Subcutaneous adipose tissue (tissue), 4 donors: Measurements from ENCODE around the gene PFDN5. TPM values are rescaled to one million over a fixed set of nuclear protein-coding genes. Genes with fewer than 3 reads are reported as not detected.

Experiments used
- total RNA-seq, 4 donors: library from RNA; depleted of rRNA; stranded (reverse); fragments of >200 nt; gene quantifications; one replicate each; pipeline ENCODE4 v1.1.0, GENCODE V29; 2016
- TF ChIP-seq, protein P1 (sequence below): fragments of 450-650 bp; IDR thresholded peaks from one replicate; pipeline ENCODE4 v1.5.1; 2016; ENCODE audit warnings: low read depth, mild to moderate bottlenecking, control low read depth, antibody characterized with exemption, moderate library complexity

The PFDN5 gene
- total RNA-seq, 4 donors from 2014 or later = 523 to 856 (median 791) TPM

DNA sequence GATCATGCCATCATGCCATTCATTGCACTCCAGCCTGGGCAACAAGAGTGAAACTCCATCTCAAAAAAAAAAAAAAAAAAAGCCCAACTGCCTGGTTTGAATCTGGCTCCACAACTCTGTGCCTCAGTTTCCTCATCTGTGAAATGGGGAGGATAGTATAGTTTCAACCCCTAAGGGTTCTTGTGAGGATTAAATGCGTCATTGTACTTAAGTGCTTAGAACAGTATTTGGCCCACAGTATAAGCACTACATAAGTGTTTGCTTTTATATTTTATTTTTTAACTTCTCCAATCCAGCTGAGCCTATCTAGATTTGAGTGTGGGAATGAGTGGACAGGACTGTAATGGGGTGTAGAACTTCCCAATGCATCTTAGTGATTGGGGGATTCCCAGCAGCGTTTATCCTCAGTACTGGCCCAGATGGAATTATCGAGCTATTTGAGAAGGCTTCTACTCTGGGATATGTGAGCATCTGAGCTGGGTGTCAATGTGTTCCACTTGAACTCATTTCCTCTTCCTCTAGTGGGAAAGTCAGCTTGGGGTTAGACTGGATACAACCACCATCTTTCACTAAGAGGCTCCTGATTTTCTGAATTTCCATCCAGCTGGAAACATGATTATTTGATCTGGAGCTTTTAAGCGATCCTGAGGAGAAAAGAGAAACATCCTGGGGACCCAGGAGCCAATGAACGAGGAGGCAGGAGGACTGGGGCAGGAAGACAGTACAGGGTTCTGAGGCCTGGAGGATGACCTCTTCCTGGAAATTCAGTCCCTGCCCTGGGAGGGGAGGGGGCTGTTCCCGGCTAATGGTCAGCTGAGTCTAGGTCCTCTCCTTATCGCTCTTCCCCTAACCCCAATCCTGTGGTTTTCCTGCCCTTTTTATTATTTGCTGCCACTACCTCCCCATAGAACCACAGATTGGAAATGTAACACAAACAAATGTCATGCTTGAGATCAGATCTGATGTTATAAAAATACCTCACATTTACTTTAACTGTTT, 36.5 kb upstream of the PFDN5 start:
- TF ChIP-seq, protein P1, sequence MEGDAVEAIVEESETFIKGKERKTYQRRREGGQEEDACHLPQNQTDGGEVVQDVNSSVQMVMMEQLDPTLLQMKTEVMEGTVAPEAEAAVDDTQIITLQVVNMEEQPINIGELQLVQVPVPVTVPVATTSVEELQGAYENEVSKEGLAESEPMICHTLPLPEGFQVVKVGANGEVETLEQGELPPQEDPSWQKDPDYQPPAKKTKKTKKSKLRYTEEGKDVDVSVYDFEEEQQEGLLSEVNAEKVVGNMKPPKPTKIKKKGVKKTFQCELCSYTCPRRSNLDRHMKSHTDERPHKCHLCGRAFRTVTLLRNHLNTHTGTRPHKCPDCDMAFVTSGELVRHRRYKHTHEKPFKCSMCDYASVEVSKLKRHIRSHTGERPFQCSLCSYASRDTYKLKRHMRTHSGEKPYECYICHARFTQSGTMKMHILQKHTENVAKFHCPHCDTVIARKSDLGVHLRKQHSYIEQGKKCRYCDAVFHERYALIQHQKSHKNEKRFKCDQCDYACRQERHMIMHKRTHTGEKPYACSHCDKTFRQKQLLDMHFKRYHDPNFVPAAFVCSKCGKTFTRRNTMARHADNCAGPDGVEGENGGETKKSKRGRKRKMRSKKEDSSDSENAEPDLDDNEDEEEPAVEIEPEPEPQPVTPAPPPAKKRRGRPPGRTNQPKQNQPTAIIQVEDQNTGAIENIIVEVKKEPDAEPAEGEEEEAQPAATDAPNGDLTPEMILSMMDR = no peak

DNA sequence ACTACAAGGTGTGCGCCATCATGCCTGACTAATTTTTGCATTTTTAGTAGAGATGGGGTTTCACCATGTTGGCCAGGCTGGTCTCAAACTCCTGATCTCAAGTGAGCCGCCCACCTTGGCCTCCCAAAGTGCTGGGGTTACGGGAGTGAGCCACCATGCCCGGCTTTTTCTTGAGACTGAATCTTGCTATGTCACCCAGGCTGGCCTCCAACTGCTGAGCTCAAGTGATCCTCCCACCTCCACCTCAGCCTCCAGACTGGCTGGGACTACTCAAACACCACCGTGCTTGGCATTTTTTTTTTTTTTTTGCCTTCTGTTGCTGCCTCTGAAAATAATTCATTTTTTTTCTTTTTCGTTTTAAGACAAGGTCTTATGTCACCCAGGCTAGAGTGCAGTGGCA, 35.5 kb upstream of the PFDN5 start:
- TF ChIP-seq, protein P1 = no peak

DNA sequence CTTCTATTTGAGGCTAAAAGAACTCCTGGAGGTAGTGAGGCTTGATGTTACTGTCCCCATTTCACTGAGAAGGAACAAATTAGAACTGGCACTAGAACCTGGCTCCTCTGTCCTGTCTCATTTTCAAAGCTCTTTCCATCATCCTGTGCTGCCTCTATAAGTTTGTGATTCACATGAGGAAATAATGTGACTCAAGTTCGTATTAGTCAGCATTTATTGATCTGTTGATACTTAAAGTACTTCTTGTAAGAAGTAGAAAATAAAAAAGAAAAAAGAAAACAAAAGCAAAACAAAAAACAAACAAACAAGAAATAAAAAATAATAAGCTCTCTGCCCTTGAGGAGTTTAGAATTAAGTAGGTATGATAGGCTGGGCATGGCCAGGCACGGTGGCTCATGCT, 29.6 kb upstream of the PFDN5 start:
- TF ChIP-seq, protein P1 = no peak

DNA sequence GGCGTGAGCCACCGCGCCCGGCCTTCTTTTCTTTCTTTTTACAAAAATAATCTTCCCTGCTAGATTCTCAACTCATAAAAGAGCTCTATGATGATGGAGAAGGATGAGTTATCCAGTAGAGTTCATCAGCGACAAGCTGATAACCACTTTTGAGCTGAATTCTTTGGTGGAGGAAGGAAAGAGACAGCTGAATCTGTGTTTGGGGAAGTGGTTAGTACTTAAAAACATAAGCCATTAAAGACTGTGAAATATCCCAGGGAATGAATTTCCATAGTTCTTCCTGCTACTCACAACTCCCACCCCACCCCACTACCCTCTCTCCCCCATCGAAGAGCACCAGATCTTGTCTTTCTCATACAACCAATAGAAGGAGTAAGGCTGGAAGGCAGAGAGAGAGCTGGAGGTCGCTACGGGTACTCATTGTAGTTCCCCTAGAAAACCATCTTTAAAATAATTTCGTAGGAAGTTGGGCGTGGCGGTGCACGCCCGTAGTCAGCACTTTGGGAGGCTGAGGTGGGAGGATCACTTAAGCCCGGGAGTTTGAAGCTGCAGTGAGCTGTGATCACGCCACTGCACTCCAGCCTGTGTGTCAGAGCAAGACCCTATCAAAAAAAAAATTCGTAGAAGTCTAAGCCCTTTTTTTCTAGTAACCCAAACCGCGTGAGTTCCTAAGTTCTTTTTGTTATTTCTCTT, 27.9 kb upstream of the PFDN5 start:
- TF ChIP-seq, protein P1 = no peak

DNA sequence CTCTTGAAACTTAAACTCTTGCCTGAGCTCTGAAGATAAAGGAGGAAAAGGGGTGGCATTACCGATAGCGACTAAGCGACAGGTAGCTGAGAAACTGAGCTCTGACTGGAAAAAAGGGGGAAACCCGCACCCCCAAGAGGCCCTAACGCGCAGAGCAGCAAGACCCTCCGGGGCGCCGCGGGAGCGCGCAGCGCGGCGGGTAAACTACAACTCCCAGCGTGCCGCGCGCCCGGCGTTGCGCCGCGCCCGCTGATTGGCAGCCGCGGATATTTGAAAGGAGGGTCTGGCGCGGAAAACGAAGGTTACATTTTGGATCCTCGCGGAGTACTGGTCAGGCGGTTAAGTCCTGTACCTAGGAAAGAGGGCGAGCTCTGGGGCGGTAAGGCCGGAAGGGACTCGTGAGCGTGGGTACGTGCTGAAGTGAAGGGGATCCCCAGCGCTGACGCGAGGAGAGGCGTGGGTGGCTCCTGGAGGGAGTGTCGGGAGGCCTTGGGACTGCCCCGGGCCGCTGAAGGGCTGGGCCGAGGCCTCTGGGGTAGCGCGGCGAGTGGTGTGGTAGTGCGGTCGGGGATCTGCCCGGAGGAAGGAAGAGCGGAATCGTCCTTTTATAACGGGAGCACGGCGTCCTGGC, 27.2 kb upstream of the PFDN5 start, which contains the start of gene ESPL1:
Gene ESPL1 (plus strand): TSS at position 301 of the 631 bp plus-strand sequence. CDS start 468 bp downstream, outside the sequence.
- TF ChIP-seq, protein P1 = no peak

DNA sequence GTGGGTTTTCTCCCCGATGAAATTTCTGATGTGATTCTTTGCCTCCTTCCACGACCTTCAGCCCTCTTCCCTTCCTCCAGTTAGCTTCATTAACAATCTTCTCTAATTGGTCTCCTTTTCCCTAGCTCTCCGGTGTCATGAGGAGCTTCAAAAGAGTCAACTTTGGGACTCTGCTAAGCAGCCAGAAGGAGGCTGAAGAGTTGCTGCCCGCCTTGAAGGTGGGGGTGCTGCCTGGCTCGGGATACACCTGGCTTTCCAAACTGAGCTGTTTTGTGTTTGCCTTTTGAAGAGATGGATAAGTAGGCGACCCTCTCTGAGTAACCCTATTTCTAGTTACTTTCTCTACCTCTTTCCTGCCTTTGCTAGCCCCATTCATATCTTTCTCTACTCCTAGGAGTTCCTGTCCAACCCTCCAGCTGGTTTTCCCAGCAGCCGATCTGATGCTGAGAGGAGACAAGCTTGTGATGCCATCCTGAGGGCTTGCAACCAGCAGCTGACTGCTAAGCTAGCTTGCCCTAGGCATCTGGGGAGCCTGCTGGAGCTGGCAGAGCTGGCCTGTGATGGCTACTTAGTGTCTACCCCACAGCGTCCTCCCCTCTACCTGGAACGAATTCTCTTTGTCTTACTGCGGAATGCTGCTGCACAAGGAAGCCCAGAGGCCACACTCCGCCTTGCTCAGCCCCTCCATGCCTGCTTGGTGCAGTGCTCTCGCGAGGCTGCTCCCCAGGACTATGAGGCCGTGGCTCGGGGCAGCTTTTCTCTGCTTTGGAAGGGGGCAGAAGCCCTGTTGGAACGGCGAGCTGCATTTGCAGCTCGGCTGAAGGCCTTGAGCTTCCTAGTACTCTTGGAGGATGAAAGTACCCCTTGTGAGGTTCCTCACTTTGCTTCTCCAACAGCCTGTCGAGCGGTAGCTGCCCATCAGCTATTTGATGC, 26.4 kb upstream of the PFDN5 start:
- TF ChIP-seq, protein P1 = no peak
